ENCODE data around the gene SPOCK1.
"Not testable (repeated sequence)": the region's sequence is repeated elsewhere in the genome, so short reads cannot be mapped to it uniquely, and the experiment has no call there.

The SPOCK1 gene

DNA sequence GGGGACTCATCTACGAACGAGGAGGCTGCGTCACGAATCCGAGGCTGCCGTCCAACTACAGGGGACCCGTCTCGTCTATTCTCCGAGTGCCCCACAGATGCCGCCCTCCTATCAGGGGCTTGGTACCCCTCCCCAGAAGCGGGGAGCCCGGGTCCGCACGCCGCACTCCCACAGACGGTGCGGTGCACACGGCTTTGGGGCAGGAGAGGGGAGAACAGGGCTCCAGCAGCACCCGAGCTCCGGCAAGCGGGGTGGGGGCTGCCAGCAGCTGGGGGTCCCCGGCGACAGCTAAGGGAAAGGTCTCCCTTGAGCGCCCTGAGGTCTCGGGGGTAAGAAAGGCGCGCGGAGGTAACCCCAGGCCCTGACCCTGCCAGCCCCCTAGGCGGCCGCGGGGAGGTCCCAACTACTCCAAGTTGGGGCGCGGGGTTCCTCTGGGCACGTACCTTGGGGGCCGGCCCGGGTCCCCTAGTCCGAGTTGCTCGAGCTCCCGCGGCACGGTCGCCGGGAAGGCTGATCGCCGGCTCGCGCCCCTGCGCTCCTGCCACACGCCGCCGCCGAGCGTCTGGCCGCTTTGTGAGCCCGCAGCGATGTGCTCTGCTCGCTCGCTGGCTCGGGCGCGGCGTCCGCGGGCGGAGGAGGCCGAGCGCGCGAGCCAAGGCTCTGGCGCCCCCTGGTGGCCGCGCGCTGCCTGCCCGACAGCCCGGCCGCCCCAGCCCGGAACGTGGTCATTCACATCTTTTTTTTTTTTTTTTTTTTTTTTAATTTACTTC is at the start of gene SPOCK1:
SPOCK1 (minus strand) TSS at position 591 of the 770 bp plus-strand sequence.
- no peak for DNase-seq
- no peaks in the 10 kb centered on the region for H3K27me3 ChIP-seq (ENCODE audit: insufficient read depth, low read length, poor library complexity)
- TF ChIP-seq CTCF (IDR thresholded peaks at IDR 0.05; ENCODE audit: borderline replicate concordance, extremely low read depth, low read length, poor library complexity, severe bottlenecking) (no peak), EZH2 (IDR thresholded peaks at IDR 0.05; ENCODE audit: borderline replicate concordance, low read depth, low read length, severe bottlenecking) (no peak)
- no peaks in the 10 kb centered on the region for H3K79me2 ChIP-seq (ENCODE audit: insufficient read depth, low read length)
- H3K36me3 ChIP-seq (ENCODE audit: insufficient read depth, low read length): no peaks in the 10 kb centered on the region
- no peak within 1 kb of the TSS for H3K27ac ChIP-seq (ENCODE audit: low read length)
- H3K4me3 ChIP-seq (ENCODE audit: low read depth in 1 of 2, low read length in 2 of 2): no peak within 1 kb of the TSS
- no peaks in the 10 kb centered on the region for H4K20me1 ChIP-seq (ENCODE audit: insufficient read depth, low read length)
- no peak for ATAC-seq (ENCODE audit: insufficient read depth, low read depth)
- no peak within 1 kb of the TSS for H3K4me2 ChIP-seq (ENCODE audit: insufficient read depth, low read length)
- H2AFZ ChIP-seq (ENCODE audit: low read depth, low read length): no peak within 1 kb of the TSS
- no peak within 1 kb of the TSS for H3K9ac ChIP-seq (ENCODE audit: low read depth, low read length)
- H3K9me3 ChIP-seq (ENCODE audit: insufficient read depth, low read length, severe bottlenecking): no peaks in the 10 kb centered on the region
- no peaks in the 10 kb centered on the region for H3K4me1 ChIP-seq (ENCODE audit: insufficient read depth, low read length)

DNA sequence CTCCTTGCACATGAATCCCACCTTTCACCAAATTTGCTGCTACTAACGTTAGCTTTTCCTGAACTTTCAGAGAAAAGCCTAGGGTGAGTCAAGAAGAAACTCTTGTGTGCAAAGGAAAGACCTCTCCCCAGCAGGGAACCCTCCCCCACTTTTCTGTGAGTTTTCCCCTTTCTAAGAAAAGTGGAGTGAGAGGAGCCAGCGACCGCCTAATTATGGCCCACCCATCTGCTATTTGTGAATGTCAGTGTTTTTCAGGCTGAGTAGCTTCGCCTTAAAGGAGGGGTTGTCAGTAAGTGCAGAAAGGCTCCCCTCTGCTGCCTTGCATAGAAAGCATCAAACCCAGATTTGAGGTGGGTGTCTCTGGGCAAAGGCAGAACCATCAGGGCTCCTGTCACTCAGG is 46.8 kb upstream of the SPOCK1 start:
- Histone ChIP-seq H3K9ac (ENCODE audit: low read depth, low read length) (no peak overlapping the region), H3K27me3 (ENCODE audit: insufficient read depth, low read length, poor library complexity) (peaks cover 9% of the 10 kb centered on the region), H3K9me3 (ENCODE audit: insufficient read depth, low read length, severe bottlenecking) (no peaks in the 10 kb centered on the region), H3K4me2 (ENCODE audit: insufficient read depth, low read length) (no peak overlapping the region), H2AFZ (ENCODE audit: low read depth, low read length) (no peak overlapping the region), H4K20me1 (ENCODE audit: insufficient read depth, low read length) (no peaks in the 10 kb centered on the region), H3K4me1 (ENCODE audit: insufficient read depth, low read length) (no peaks in the 10 kb centered on the region), H3K36me3 (ENCODE audit: insufficient read depth, low read length) (no peaks in the 10 kb centered on the region), H3K79me2 (ENCODE audit: insufficient read depth, low read length) (no peaks in the 10 kb centered on the region), H3K27ac (ENCODE audit: low read length) (no peak overlapping the region), H3K4me3 (ENCODE audit: low read depth in 1 of 2, low read length in 2 of 2) (no peak overlapping the region)
- ATAC-seq (ENCODE audit: insufficient read depth, low read depth) (no peak), DNase-seq (no peak)
- TF ChIP-seq EZH2 (IDR thresholded peaks at IDR 0.05; ENCODE audit: borderline replicate concordance, low read depth, low read length, severe bottlenecking) (no peak), CTCF (IDR thresholded peaks at IDR 0.05; ENCODE audit: borderline replicate concordance, extremely low read depth, low read length, poor library complexity, severe bottlenecking) (no peak)

- H3K79me2 ChIP-seq (ENCODE audit: insufficient read depth, low read length); H3K4me3 ChIP-seq (ENCODE audit: low read depth in 1 of 2, low read length in 2 of 2); H3K9me3 ChIP-seq (ENCODE audit: insufficient read depth, low read length, severe bottlenecking); H3K36me3 ChIP-seq (ENCODE audit: insufficient read depth, low read length); H2AFZ ChIP-seq (ENCODE audit: low read depth, low read length); DNase-seq; H3K4me2 ChIP-seq (ENCODE audit: insufficient read depth, low read length); H3K27ac ChIP-seq (ENCODE audit: low read length); H3K27me3 ChIP-seq (ENCODE audit: insufficient read depth, low read length, poor library complexity); H3K4me1 ChIP-seq (ENCODE audit: insufficient read depth, low read length); H3K9ac ChIP-seq (ENCODE audit: low read depth, low read length); ATAC-seq (ENCODE audit: insufficient read depth, low read depth); H4K20me1 ChIP-seq (ENCODE audit: insufficient read depth, low read length): not testable (repeated sequence)
These were observed 36.3 kb upstream of the SPOCK1 start for GRCh38 chr5:137535449-137535848.

DNA sequence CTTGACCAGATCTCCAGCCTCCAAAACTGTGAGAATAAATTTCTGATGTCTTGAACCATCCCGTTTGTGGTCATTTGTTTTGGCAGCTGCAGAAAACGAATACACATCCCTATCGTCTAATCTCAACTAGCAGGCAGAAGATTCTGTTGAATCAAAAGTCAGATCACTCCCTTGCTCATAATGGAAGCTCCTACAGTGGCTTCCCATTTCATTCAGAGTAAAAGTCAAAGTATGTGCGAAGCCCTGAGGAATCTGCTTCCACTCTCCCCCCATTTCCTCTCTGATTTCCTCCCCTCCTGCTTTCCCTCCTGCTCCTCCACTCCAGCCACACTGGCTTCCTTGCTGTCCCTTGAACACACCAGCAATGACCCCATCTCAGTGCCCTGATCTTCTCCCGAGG is 34.8 kb upstream of the SPOCK1 start:
- no peak for TF ChIP-seq CTCF (IDR thresholded peaks at IDR 0.05; ENCODE audit: borderline replicate concordance, extremely low read depth, low read length, poor library complexity, severe bottlenecking)
- TF ChIP-seq EZH2 (IDR thresholded peaks at IDR 0.05; ENCODE audit: borderline replicate concordance, low read depth, low read length, severe bottlenecking): no peak
- Histone ChIP-seq H3K27me3 (ENCODE audit: insufficient read depth, low read length, poor library complexity) (no peaks in the 10 kb centered on the region), H4K20me1 (ENCODE audit: insufficient read depth, low read length) (no peaks in the 10 kb centered on the region), H3K4me1 (ENCODE audit: insufficient read depth, low read length) (no peaks in the 10 kb centered on the region), H3K4me3 (ENCODE audit: low read depth in 1 of 2, low read length in 2 of 2) (no peak overlapping the region), H3K79me2 (ENCODE audit: insufficient read depth, low read length) (no peaks in the 10 kb centered on the region), H3K27ac (ENCODE audit: low read length) (no peak overlapping the region), H3K9ac (ENCODE audit: low read depth, low read length) (no peak overlapping the region), H2AFZ (ENCODE audit: low read depth, low read length) (no peak overlapping the region), H3K4me2 (ENCODE audit: insufficient read depth, low read length) (no peak overlapping the region), H3K36me3 (ENCODE audit: insufficient read depth, low read length) (no peaks in the 10 kb centered on the region), H3K9me3 (ENCODE audit: insufficient read depth, low read length, severe bottlenecking) (no peaks in the 10 kb centered on the region)
- no peak for ATAC-seq (ENCODE audit: insufficient read depth, low read depth)
- DNase-seq: no peak
